AG09309 (cell line): ENCODE results near the gene PRAF2.

Experiments used
- DNase-seq: peaks from one replicate; pipeline ENCODE4 v3.0.0-alpha.2; 2010; ENCODE audit warnings: low read depth
- H3K4me3 ChIP-seq: 2 replicates; pipeline ENCODE4 v1.5.1; 2011; ENCODE audit warnings: mild to moderate bottlenecking, low read depth, low read length, moderate library complexity; ENCODE audit not compliant: control insufficient read depth
- TF ChIP-seq, protein P1 (sequence below): IDR thresholded peaks from 2 replicates; pipeline ENCODE4 v1.5.1; 2011; ENCODE audit warnings: mild to moderate bottlenecking, low read depth, low read length, inconsistent platforms; ENCODE audit not compliant: insufficient read depth, control insufficient read depth; ENCODE audit errors: missing control alignments

PRAF2 gene

DNA sequence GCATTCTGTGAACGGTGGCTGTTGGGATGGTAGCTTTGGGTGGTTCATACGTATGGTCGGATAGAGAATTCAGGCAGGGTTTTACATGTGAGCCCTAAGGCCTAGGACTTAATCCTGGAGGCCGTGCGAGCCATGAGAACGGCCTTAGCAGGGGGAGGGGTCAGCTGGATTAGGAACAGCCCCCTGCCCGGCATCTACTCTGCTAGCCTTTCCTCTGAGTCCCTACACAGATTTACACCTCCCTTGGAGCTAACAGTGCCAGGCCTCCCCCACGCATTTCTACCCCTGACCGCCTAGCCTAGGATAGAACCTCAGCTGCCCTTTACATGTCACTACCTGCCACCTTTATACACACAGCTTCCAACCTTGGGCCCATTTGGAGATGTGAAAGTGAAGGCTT, 7.1 kb downstream of the PRAF2 start:
- no peak overlapping the region for H3K4me3 ChIP-seq
- DNase-seq: no peak
- TF ChIP-seq, protein P1, sequence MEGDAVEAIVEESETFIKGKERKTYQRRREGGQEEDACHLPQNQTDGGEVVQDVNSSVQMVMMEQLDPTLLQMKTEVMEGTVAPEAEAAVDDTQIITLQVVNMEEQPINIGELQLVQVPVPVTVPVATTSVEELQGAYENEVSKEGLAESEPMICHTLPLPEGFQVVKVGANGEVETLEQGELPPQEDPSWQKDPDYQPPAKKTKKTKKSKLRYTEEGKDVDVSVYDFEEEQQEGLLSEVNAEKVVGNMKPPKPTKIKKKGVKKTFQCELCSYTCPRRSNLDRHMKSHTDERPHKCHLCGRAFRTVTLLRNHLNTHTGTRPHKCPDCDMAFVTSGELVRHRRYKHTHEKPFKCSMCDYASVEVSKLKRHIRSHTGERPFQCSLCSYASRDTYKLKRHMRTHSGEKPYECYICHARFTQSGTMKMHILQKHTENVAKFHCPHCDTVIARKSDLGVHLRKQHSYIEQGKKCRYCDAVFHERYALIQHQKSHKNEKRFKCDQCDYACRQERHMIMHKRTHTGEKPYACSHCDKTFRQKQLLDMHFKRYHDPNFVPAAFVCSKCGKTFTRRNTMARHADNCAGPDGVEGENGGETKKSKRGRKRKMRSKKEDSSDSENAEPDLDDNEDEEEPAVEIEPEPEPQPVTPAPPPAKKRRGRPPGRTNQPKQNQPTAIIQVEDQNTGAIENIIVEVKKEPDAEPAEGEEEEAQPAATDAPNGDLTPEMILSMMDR: no peak

DNA sequence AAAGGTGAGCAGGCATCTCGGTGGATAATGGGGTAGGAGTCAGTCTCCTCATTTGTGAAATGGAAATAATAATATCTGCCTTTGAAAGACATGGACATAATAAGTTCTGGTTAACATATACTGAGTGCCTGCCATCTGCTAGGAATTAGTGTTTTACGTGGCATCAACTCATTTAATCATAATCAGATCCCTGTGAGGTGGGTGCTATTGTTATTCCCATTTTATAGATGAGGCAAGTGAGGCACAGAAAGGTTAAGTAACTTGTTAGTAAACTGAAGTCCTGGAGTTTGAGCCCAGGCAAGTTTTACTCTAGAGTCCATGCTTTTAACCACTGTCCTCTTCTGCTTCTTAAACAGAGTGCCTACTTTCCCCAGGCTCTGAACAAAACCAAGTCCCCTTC, 7.5 kb downstream of the PRAF2 start:
- TF ChIP-seq, protein P1: no peak
- no peak overlapping the region for H3K4me3 ChIP-seq
- no peak for DNase-seq

DNA sequence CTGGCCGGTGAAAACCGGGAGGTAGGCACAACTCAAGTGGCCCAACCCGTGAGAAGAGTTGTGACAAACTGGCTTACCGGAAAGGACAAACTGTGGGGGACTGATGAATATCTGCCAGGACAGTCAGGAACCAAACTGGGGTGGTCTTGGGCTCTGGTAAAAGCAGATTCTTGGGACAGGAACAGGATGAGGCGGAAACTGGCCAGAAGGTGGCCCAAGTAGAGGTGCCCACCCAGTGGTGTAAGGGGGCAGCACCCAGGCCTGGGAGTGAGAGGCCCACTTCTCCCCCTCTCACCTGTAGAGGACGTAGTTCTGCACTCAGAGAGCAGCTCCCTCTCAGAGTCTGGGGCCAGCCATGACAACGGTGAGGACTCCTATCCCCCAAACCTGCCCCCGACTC, 9.1 kb downstream of the PRAF2 start:
- DNase-seq: no peak
- no peak overlapping the region for H3K4me3 ChIP-seq
- TF ChIP-seq, protein P1: no peak

DNA sequence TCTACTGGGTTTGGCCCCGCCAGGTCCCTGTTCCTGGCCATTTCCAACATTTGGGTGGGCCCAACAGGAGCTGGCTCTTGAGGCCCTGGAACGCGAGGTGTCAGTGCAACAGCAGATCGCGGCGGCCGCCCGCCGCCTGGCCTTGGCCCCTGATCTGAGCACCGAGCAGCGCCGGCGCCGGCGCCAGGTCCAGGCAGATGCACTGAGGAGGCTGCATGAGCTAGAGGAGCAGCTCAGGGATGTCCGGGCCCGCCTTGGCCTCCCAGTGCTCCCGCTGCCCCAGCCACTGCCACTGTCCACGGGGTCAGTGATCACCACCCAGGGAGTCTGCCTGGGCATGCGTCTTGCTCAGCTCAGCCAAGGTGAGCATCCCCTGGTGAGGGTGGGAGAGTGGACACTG, 9.5 kb downstream of the PRAF2 start:
- no peak for DNase-seq
- H3K4me3 ChIP-seq: no peak overlapping the region
- TF ChIP-seq, protein P1: no peak

DNA sequence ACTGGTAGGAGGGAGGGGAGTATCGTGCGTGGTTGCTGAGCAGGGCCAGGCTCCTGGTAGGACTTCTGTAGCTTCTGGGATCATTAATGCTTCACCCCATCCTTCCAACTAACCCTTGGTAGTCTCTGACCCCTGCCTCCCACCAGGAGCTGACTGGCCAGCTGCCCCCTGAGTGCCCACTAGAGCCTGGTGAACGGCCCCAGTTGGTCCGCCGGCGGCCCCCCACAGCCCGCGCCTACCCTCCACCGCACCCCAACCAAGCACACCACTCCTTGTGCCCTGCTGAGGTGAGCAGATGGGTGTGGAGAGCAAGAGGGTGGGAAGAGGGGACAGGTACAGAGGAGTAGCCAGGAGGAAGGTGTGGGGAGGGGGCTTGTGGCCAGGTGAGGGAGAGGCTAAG, 10.1 kb downstream of the PRAF2 start:
- DNase-seq: no peak
- H3K4me3 ChIP-seq: no peak overlapping the region
- TF ChIP-seq, protein P1: no peak

DNA sequence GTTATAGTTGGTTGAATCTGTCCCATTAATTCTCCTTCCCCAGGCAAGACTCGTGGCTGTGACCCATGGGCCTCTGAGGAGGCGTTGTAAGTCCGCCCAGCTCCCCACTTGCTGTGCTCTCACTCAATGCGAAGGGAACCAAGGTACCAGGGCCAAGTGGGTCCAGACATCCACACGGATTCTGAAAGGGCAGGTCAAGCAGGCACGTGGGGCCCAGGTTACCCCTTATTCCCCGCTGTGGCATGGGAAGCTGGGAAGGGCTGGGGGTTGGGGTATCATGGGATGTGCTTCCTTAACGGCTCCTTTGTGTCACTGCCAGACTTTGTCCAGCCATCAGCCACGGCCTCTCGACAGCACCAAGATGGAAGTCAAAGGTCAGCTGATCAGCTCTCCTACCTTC, 11.9 kb downstream of the PRAF2 start:
- no peak for DNase-seq
- TF ChIP-seq, protein P1: no peak
- H3K4me3 ChIP-seq: no peak overlapping the region

DNA sequence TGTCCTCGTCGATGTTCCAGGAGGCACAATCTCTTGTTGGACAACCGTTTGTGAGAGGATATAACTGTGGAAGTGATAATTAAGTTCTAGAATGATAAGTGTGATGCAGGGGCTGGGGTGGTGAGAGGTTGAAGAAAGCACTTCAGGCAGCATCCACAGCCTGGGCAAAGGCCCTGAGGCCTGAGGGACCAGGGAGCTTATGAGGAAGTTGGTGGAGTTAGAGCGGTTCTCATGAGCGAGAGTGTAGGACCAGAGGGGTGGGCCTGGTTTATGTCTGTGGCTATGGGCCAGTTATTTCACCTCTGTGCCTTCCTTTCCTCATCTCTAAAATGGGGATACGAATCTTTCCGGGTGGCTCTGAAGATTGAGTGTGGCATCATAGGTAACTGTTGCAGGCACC, 12.3 kb downstream of the PRAF2 start:
- DNase-seq: no peak
- no peak overlapping the region for H3K4me3 ChIP-seq
- TF ChIP-seq, protein P1: no peak
